ENCODE results near the gene STXBP4.

STXBP4 gene

GRCh38 chr17:55037828-55038227 lies 69.3 kb downstream of the STXBP4 start:
- H3K9ac ChIP-seq (ENCODE audit: low read length), result no peak overlapping the region
- no peak overlapping the region for H3K14ac ChIP-seq (ENCODE audit: low read length)
- H2BK120ac ChIP-seq (ENCODE audit: insufficient read depth, low read length, poor library complexity), result no peak overlapping the region
- H3K27ac ChIP-seq (ENCODE audit: low read depth, low read length), result no peak overlapping the region
- no peak overlapping the region for H2AK5ac ChIP-seq (ENCODE audit: low read length)
- no peak overlapping the region for H4K12ac ChIP-seq (ENCODE audit: low read depth, low read length)
- no peak overlapping the region for H3K23ac ChIP-seq (ENCODE audit: low read length)
- H3K4me1 ChIP-seq (ENCODE audit: control insufficient read depth in 1 of 2, insufficient read depth in 2 of 2, low read length in 2 of 2), result no peaks in the 10 kb centered on the region
- H2AFZ ChIP-seq (ENCODE audit: insufficient read depth, low read length, poor library complexity), result no peak overlapping the region
- no peak overlapping the region for H3K4me2 ChIP-seq (ENCODE audit: low read length)
- no peaks in the 10 kb centered on the region for H3K79me1 ChIP-seq (ENCODE audit: low read length)
- no peak overlapping the region for H2BK12ac ChIP-seq (ENCODE audit: low read length)
- H3K27me3 ChIP-seq (ENCODE audit: insufficient read depth, low read length), result no peaks in the 10 kb centered on the region
- no peak overlapping the region for H4K91ac ChIP-seq (ENCODE audit: low read depth, low read length)
- no peak for DNase-seq
- no peak overlapping the region for H2BK5ac ChIP-seq (ENCODE audit: low read depth, low read length, poor library complexity)
- H4K8ac ChIP-seq (ENCODE audit: low read depth, low read length), result no peak overlapping the region
- no peak overlapping the region for H3K4ac ChIP-seq (ENCODE audit: low read depth, low read length)
- no peaks in the 10 kb centered on the region for H3K79me2 ChIP-seq (ENCODE audit: control insufficient read depth, insufficient read depth, low read length, poor library complexity)
- no CpG with 5 or more reads among the region's 1 CpG for WGBS (ENCODE audit: extremely low coverage, insufficient coverage, insufficient read length)
- H3K4me3 ChIP-seq (ENCODE audit: low read depth, low read length), result no peak overlapping the region
- H3K18ac ChIP-seq (ENCODE audit: low read length), result no peak overlapping the region
- no peaks in the 10 kb centered on the region for H3K9me3 ChIP-seq (ENCODE audit: insufficient read depth, low read depth, low read length)
- no peaks in the 10 kb centered on the region for H3K36me3 ChIP-seq (ENCODE audit: control insufficient read depth in 1 of 2, insufficient read depth in 2 of 2, low read length in 2 of 2)

DNA sequence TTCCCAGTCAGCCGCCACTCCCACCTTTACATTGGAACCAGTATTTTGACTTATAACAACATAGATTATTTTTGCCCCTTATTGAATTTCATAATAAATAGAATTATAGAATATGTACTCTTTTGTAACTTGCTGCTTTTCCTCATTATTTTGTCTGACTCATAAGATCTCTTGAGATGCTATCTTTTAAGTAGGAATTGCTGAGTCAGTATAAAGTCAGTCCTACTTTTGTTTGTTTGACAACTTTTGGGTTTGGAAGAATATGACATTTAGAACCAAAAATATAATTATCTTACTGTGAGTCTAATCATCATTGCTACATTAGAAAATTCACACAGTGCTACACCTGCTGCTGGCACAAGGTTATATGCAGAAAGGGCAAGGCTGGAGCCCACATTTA lies 69.7 kb downstream of the STXBP4 start:
- Histone ChIP-seq H4K12ac (ENCODE audit: low read depth, low read length) (no peak overlapping the region), H3K18ac (ENCODE audit: low read length) (no peak overlapping the region), H2AK5ac (ENCODE audit: low read length) (no peak overlapping the region), H3K4ac (ENCODE audit: low read depth, low read length) (no peak overlapping the region), H3K23ac (ENCODE audit: low read length) (no peak overlapping the region), H3K14ac (ENCODE audit: low read length) (no peak overlapping the region), H2BK5ac (ENCODE audit: low read depth, low read length, poor library complexity) (no peak overlapping the region), H2BK12ac (ENCODE audit: low read length) (no peak overlapping the region), H3K27me3 (ENCODE audit: insufficient read depth, low read length) (no peaks in the 10 kb centered on the region), H3K4me2 (ENCODE audit: low read length) (no peak overlapping the region), H3K4me1 (ENCODE audit: control insufficient read depth in 1 of 2, insufficient read depth in 2 of 2, low read length in 2 of 2) (no peaks in the 10 kb centered on the region), H2BK120ac (ENCODE audit: insufficient read depth, low read length, poor library complexity) (no peak overlapping the region), H3K36me3 (ENCODE audit: control insufficient read depth in 1 of 2, insufficient read depth in 2 of 2, low read length in 2 of 2) (no peaks in the 10 kb centered on the region), H3K4me3 (ENCODE audit: low read depth, low read length) (no peak overlapping the region), H3K79me2 (ENCODE audit: control insufficient read depth, insufficient read depth, low read length, poor library complexity) (no peaks in the 10 kb centered on the region), H4K8ac (ENCODE audit: low read depth, low read length) (no peak overlapping the region), H3K79me1 (ENCODE audit: low read length) (no peaks in the 10 kb centered on the region), H4K91ac (ENCODE audit: low read depth, low read length) (no peak overlapping the region), H2AFZ (ENCODE audit: insufficient read depth, low read length, poor library complexity) (no peak overlapping the region), H3K9ac (ENCODE audit: low read length) (no peak overlapping the region), H3K9me3 (ENCODE audit: insufficient read depth, low read depth, low read length) (no peaks in the 10 kb centered on the region), H3K27ac (ENCODE audit: low read depth, low read length) (no peak overlapping the region)
- peak in 1 of 2 donors; percentile 31 for DNase-seq
- WGBS (ENCODE audit: extremely low coverage, insufficient coverage, insufficient read length), result no CpG with 5 or more reads among the region's 1 CpG

DNA sequence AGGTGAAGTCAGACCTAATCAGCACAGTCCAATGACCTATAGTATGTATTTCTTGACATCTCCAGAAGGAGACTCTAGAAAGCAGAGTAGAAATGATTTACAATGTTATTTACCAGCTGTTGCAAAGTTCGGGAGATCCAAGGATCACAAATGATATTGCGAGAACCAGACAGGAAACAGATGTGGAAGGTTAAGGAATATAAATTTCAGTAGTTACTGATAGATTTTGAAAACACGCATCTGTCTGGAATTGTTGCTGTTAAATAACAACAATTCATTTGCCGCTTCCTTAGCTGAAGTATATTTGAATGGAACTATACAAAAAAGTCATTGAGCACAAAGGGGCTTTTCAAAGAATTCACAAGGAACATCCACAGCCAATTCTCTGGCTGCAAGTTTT lies 72.0 kb downstream of the STXBP4 start:
- Histone ChIP-seq H3K4ac (ENCODE audit: low read depth, low read length) (no peak overlapping the region), H3K4me3 (ENCODE audit: low read depth, low read length) (no peak overlapping the region), H3K23ac (ENCODE audit: low read length) (no peak overlapping the region), H4K8ac (ENCODE audit: low read depth, low read length) (no peak overlapping the region), H3K9ac (ENCODE audit: low read length) (no peak overlapping the region), H3K27ac (ENCODE audit: low read depth, low read length) (no peak overlapping the region), H3K4me1 (ENCODE audit: control insufficient read depth in 1 of 2, insufficient read depth in 2 of 2, low read length in 2 of 2) (no peaks in the 10 kb centered on the region), H2AFZ (ENCODE audit: insufficient read depth, low read length, poor library complexity) (no peak overlapping the region), H3K79me2 (ENCODE audit: control insufficient read depth, insufficient read depth, low read length, poor library complexity) (no peaks in the 10 kb centered on the region), H3K79me1 (ENCODE audit: low read length) (no peaks in the 10 kb centered on the region), H3K18ac (ENCODE audit: low read length) (no peak overlapping the region), H3K36me3 (ENCODE audit: control insufficient read depth in 1 of 2, insufficient read depth in 2 of 2, low read length in 2 of 2) (peaks cover 0 to 1% of the 10 kb centered on the region in 2 experiments), H2BK12ac (ENCODE audit: low read length) (no peak overlapping the region), H3K9me3 (ENCODE audit: insufficient read depth, low read depth, low read length) (no peaks in the 10 kb centered on the region), H3K14ac (ENCODE audit: low read length) (no peak overlapping the region), H2BK120ac (ENCODE audit: insufficient read depth, low read length, poor library complexity) (no peak overlapping the region), H2BK5ac (ENCODE audit: low read depth, low read length, poor library complexity) (no peak overlapping the region), H3K27me3 (ENCODE audit: insufficient read depth, low read length) (no peaks in the 10 kb centered on the region), H3K4me2 (ENCODE audit: low read length) (no peak overlapping the region), H2AK5ac (ENCODE audit: low read length) (no peak overlapping the region), H4K91ac (ENCODE audit: low read depth, low read length) (no peak overlapping the region), H4K12ac (ENCODE audit: low read depth, low read length) (no peak overlapping the region)
- DNase-seq, result no peak
- no CpG with 5 or more reads among the region's 4 CpGs for WGBS (ENCODE audit: extremely low coverage, insufficient coverage, insufficient read length)

- no peak overlapping the region for H2AK5ac ChIP-seq (ENCODE audit: low read length)
- H3K27ac ChIP-seq (ENCODE audit: low read depth, low read length), result no peak overlapping the region
- no peak overlapping the region for H4K8ac ChIP-seq (ENCODE audit: low read depth, low read length)
- H3K36me3 ChIP-seq (ENCODE audit: control insufficient read depth in 1 of 2, insufficient read depth in 2 of 2, low read length in 2 of 2), result no peaks in the 10 kb centered on the region
- no peak overlapping the region for H2BK12ac ChIP-seq (ENCODE audit: low read length)
- H3K4me1 ChIP-seq (ENCODE audit: control insufficient read depth in 1 of 2, insufficient read depth in 2 of 2, low read length in 2 of 2), result no peaks in the 10 kb centered on the region
- DNase-seq, result peak in 1 of 2 donors; percentile 5
- no peak overlapping the region for H3K18ac ChIP-seq (ENCODE audit: low read length)
- no peak overlapping the region for H3K4me2 ChIP-seq (ENCODE audit: low read length)
- no peaks in the 10 kb centered on the region for H3K79me1 ChIP-seq (ENCODE audit: low read length)
- no peak overlapping the region for H3K23ac ChIP-seq (ENCODE audit: low read length)
- H3K79me2 ChIP-seq (ENCODE audit: control insufficient read depth, insufficient read depth, low read length, poor library complexity), result no peaks in the 10 kb centered on the region
- no peak overlapping the region for H2BK5ac ChIP-seq (ENCODE audit: low read depth, low read length, poor library complexity)
- H3K27me3 ChIP-seq (ENCODE audit: insufficient read depth, low read length), result no peaks in the 10 kb centered on the region
- no peaks in the 10 kb centered on the region for H3K9me3 ChIP-seq (ENCODE audit: insufficient read depth, low read depth, low read length)
- H3K4me3 ChIP-seq (ENCODE audit: low read depth, low read length), result no peak overlapping the region
- no peak overlapping the region for H3K9ac ChIP-seq (ENCODE audit: low read length)
- no peak overlapping the region for H2BK120ac ChIP-seq (ENCODE audit: insufficient read depth, low read length, poor library complexity)
- H4K12ac ChIP-seq (ENCODE audit: low read depth, low read length), result no peak overlapping the region
- H3K14ac ChIP-seq (ENCODE audit: low read length), result no peak overlapping the region
- no peak overlapping the region for H3K4ac ChIP-seq (ENCODE audit: low read depth, low read length)
- WGBS (ENCODE audit: extremely low coverage, insufficient coverage, insufficient read length), result no CpG with 5 or more reads among the region's 1 CpG
- H4K91ac ChIP-seq (ENCODE audit: low read depth, low read length), result no peak overlapping the region
- H2AFZ ChIP-seq (ENCODE audit: insufficient read depth, low read length, poor library complexity), result no peak overlapping the region
These were observed 85.3 kb downstream of the STXBP4 start for GRCh38 chr17:55053855-55054254.

Measured in trophoblast cell (in vitro differentiated cells and primary cell).